D721Med (cell line): ENCODE data around the gene CDC37L1.
A peak's percentile ranks its signal among the peaks of the same experiment; 100 is the strongest.
"Not testable (repeated sequence)": the region's sequence is repeated elsewhere in the genome, so short reads cannot be mapped to it uniquely, and the experiment has no call there.

ENCODE experiments used
- DNase-seq: peaks from one replicate; pipeline ENCODE4 v3.0.0; 2011; ENCODE audit warnings: low spot score; ENCODE audit not compliant: insufficient read length
- FAIRE-seq: peaks from 2 replicates; lab custom pipeline; 2011; peaks lifted over from hg19 to GRCh38; lab: Jason Lieb, UNC
- TF ChIP-seq, protein P1 (sequence below): IDR thresholded peaks from 2 replicates; pipeline ENCODE4 v1.5.1; 2012; ENCODE audit warnings: mild to moderate bottlenecking, control low read depth; ENCODE audit not compliant: insufficient read depth; ENCODE audit errors: missing control alignments

CDC37L1 gene

GRCh38 chr9:4654538-4654937, 24.8 kb upstream of the CDC37L1 start:
- FAIRE-seq: no peak
- TF ChIP-seq, protein P1, sequence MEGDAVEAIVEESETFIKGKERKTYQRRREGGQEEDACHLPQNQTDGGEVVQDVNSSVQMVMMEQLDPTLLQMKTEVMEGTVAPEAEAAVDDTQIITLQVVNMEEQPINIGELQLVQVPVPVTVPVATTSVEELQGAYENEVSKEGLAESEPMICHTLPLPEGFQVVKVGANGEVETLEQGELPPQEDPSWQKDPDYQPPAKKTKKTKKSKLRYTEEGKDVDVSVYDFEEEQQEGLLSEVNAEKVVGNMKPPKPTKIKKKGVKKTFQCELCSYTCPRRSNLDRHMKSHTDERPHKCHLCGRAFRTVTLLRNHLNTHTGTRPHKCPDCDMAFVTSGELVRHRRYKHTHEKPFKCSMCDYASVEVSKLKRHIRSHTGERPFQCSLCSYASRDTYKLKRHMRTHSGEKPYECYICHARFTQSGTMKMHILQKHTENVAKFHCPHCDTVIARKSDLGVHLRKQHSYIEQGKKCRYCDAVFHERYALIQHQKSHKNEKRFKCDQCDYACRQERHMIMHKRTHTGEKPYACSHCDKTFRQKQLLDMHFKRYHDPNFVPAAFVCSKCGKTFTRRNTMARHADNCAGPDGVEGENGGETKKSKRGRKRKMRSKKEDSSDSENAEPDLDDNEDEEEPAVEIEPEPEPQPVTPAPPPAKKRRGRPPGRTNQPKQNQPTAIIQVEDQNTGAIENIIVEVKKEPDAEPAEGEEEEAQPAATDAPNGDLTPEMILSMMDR: no peak
- no peak for DNase-seq

DNA sequence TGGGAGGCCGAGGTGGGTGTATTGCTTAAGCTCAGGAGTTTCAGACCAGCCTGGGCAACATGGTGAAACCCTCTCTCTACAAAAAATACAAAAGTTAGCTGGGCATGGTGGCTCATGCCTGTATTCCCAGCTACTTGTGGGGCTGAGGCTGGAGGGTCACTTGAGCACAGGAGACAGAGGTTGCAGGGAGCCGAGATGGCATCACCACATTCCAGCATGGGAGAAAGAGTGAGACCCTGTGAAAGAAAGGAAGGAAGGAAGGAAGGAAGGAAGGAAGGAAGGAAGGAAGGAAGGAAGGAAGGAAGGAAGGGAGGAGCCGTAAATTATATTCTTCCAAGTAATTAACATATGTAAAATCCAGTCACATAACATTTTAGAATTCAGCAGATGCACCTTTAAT, 23.2 kb upstream of the CDC37L1 start:
- not testable (repeated sequence) for FAIRE-seq, DNase-seq

DNA sequence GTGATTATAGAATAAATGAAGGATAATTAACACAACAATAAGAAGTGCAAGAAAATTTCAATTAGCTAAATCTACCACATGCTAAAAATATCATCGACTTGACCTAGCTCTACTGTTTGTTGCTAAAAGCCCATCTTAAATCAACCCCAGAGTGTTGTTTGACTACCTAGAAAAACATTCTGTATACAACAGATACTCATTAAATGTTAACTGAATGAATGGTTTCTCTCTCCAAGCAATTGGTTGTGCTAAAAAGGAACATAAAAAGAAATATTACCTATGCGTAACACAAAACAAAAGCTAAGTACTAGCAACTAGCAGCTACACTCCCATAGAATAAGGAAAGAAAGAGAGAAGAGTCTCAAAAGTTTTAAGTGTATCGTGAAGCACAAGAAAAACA, 22.7 kb upstream of the CDC37L1 start:
- TF ChIP-seq, protein P1: no peak
- DNase-seq: no peak
- no peak for FAIRE-seq

GRCh38 chr9:4657426-4658159, 21.8 kb upstream of the CDC37L1 start:
- no peak for FAIRE-seq
- DNase-seq: no peak
- TF ChIP-seq, protein P1: no peak

DNA sequence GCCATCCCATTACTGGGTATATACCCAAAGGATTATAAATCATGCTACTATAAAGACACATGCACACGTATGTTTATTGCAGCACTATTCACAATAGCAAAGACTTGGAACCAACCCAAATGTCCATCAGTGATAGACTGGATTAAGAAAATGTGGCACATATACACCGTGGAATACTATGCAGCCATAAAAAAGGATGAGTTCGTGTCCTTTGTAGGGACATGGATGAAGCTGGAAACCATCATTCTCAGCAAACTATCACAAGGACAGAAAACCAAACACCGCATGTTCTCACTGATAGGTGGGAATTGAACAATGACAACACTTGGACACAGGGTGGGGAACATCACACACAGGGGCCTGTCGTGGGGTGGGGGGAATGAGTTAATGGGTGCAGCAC, 18.7 kb upstream of the CDC37L1 start:
- FAIRE-seq: not testable (repeated sequence)

DNA sequence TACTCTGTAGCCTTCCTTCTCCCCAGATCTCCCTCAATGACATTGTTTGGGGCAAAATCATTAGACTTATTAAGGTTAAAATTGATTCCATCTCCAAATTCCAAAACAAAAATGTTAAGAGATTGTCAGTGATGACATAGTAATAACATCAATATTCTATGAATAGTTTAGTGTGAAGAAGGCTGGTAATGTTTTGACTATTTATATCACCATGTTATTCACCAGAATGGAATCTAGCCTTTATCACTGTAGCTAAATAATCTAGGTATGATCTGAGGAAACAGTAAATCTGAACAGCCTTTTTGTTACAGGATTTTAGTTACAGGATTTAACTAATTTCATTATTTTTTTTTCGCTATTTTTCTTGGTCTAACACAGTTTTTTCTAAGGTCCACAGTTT, 18.2 kb upstream of the CDC37L1 start:
- no peak for FAIRE-seq
- TF ChIP-seq, protein P1: no peak
- DNase-seq: no peak

More for the DNA sequence above, 18.7 kb upstream of the CDC37L1 start:
- DNase-seq: not testable (repeated sequence)

GRCh38 chr9:4661611-4662010, 17.8 kb upstream of the CDC37L1 start:
- FAIRE-seq (no peak), DNase-seq (no peak)
- TF ChIP-seq, protein P1: no peak

- no peak for FAIRE-seq
These were observed 17.0 kb upstream of the CDC37L1 start, which contains the start of gene PLPP6 for GRCh38 chr9:4662108-4662988. Gene PLPP6 (plus strand): TSS chr9:4662294. CDS start chr9:4662376, 82 bp downstream.

More at GRCh38 chr9:4662108-4662988, 17.0 kb upstream of the CDC37L1 start, which contains the start of gene PLPP6:
- TF ChIP-seq, protein P1: peak; percentile 60
- peak; percentile 57 for DNase-seq
